RCC 7860 (cell line): ENCODE data around the gene CNTNAP2.

Experiments used
- DNase-seq: peaks from one replicate; pipeline ENCODE4 v3.0.0-alpha.2; 2015; ENCODE audit warnings: low spot score
- FAIRE-seq: peaks from 2 replicates; lab custom pipeline; 2012; peaks lifted over from hg19 to GRCh38; lab: Jason Lieb, UNC

Gene CNTNAP2

DNA sequence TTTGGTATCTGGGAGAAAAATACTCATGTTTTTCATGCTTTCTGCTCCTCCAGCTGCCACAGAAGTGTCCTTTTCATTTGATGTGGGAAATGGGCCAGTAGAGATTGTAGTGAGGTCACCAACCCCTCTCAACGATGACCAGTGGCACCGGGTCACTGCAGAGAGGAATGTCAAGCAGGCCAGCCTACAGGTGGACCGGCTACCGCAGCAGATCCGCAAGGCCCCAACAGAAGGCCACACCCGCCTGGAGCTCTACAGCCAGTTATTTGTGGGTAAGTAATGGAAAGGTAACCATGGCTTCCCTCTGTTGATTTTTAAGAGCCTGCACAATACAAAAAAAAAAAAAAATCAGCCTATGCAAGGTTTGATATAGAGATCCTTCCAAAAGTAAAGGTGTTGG, 2030.8 kb downstream of the CNTNAP2 start:
- FAIRE-seq (no peak), DNase-seq (no peak)

DNA sequence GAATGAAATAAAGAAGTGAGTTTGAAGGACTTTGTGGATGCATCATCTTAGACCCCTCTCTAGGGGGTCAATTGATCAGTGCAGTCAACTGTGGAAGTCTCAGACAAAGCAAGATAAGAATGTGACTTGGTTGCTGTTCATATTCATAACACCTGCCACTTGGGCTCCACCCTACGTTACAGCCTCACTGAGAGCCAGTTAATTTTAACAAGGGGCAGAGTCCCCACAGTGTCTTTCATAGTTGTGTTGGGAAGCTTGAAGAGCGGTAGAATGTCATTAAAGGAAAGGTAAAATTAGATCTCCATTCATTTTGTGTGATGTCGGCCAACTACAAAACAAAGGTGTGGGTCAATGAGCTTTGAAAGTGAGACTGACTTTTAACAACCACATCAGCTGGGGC, 2031.9 kb downstream of the CNTNAP2 start:
- no peak for FAIRE-seq
- no peak for DNase-seq

DNA sequence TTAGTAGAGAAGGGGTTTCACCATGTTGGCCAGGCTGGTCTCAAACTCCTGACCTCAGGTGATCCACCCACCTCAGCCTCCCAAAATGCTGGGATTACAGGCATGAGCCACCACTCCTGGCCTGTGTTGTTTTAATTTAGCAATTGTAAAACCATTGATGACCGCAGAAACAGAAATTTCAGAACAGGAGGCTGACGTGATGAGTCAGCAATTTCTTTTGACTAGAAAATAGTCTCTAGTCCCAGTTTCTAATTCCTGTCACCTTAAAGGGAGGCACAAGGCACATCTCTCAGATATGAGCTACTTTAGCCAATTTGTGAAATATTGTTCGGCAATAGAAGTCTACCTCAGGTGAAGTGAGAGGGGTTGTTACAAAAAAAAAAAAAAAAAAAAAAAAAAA, 2033.1 kb downstream of the CNTNAP2 start:
- FAIRE-seq (no peak), DNase-seq (no peak)

DNA sequence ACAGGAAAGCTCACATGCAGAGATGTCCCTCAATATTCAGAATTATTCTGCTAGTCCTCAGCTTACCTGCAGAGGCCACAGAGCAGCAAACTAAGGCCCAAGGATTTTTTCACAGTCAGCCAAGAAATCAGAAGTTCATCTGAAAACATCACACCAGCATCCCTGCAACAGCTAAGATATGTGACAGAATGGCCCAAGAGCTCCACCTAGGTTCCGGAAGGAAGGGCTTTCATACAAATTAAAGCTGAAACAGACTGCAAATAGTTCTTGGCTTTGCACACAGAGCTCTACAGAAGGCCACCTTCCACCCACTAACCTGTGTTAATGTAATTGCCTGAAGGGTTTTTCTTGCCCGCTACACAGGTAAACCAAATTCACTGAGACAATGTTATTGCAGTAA, 2035.2 kb downstream of the CNTNAP2 start:
- no peak for FAIRE-seq
- no peak for DNase-seq

DNA sequence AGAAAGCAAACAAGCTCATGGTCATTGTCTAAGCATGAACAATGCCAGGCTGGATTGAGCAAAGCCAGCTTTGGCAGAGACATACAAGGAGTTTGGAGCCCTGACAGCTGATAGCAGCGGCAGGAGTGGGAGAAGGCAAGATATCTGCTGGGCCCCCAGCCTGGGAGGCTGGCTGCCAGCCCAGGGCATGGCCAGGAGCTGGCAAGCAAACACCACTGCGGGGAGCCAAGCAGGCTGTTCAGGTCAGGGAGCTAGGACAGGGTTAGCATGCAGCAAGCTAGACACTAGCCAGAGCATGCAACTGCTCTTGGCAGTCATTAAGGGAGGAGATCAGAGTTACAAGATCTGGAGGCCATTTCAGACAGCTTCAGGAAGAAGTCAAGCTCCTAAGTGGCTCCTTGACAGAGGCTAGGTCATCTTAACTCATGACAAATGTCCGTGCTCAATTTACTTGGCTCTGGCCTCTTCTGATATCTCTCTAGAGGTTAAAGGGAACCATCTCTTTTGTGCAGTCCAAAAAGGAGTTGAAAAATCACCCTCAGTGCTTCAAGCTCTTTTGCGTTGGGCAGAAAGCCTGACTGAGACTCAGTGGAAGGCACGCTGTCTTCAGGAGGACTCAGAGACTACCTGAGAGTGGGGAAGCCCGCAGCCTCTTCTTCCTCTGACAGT, 2037.1 kb downstream of the CNTNAP2 start:
- FAIRE-seq (no peak), DNase-seq (no peak)

DNA sequence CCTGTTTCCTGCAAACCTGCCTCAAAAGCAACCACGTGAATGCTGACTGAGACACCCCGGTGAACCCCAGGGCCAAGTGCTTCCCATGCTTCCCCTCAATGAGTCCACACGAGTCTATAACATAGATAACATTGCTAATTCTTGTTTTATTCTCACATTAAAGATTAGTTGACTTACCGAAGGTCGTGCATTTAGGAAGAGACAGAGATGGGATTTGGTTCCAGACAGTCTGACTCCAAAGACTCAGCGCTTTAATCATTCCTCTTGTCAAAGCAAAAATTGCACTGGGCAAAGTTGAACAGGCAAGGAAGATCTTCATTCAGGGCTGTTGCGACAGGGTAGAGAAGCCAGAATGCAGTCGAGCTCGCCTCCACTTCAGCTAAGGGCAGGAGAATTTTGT, 2038.4 kb downstream of the CNTNAP2 start:
- DNase-seq = no peak
- FAIRE-seq = no peak

DNA sequence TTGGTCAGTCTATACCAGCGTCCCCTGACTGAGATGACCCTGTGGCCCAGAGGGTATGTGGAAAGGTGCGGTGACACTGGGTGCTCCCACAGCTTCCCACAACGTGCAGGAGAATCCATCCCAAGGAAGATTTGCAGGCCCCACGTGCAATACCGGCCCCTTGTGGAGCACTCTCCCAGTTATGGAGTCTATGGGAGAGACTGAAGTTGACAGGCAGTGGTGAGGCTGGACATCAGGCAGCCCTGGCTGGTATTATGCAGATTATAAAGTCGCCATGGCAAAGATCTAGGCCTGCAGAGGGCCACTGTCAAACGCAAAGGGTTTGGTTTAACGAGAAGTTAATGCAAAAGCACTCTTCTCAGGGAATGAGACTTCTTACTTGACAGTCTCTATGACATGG, 2039.2 kb downstream of the CNTNAP2 start:
- no peak for FAIRE-seq
- no peak for DNase-seq

DNA sequence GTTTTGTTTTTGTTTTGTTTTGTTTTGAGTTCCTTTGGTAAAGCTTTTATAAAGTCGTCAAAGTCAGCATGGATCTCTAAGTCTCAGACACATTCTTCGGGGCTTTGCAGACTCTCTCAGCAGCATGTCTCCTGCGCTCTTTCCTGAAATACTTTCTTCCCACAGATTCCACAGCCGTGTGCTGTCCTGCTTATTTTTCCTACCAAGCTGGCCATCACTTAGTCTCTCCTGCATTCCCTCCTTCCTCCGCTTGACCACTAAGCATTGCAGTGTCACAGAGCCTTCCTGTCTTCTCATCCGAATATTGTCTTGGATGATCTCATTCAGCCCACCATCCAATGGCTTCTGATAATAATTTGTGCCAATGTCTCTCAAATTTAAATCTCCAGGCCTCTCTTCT, 2039.6 kb downstream of the CNTNAP2 start:
- FAIRE-seq = no peak
- no peak for DNase-seq

DNA sequence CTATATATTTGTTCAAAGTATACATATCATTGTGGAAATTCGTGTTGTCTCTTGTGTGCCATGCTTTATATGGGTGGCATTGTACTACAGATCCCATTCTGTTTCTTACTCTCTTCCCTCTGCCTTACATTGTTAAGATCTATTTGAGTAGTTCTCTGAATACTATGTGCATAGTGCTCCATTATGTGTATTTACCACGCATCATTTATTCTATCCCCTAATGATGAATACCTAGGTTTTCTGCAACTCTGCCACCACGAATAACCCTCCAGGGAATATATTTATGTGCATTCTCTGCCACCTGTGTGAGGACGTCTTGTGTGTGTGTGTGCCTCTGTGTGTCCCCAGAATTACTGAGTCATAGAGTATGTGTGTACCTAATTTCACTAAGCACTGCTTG, 2042.7 kb downstream of the CNTNAP2 start:
- no peak for FAIRE-seq
- DNase-seq = no peak

DNA sequence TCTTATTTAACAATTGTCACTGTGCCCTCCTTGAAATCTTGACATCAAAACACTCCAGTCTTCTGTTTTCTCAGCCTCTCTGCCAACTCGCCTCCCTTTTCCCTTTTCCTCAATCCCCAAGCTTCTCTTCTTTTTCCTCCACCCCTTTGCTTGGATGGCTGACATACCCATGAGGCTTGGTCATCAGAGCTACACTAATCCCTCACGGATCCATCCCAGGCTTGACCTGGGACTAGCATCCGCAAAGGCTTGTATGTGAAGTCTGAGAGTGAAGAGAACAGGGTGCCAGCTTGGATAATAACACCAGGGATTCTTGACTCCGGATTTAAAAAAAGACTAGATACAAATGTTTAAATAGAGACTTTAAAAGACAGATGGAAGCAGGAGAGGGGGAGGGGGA, 2045.2 kb downstream of the CNTNAP2 start:
- FAIRE-seq (no peak), DNase-seq (no peak)

DNA sequence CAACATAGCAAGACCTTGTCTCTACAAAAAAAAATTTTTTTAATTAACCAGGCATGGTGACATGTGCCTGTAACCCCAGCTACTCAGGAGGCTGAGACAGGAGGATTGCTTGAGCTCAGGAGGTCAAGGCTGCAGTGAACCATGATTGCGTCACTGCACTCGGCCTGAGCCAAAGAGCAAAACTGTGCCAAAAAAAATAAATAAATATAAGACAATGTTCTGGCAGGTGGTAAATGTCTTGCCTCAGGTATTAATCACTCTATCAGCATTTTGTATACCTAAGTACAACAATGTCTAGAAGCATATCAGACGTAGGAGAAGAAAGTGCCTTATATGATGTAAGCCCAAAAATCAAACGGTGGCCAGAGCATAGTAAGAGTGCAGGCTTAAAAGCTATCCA, 2046.2 kb downstream of the CNTNAP2 start:
- no peak for DNase-seq
- no peak for FAIRE-seq

DNA sequence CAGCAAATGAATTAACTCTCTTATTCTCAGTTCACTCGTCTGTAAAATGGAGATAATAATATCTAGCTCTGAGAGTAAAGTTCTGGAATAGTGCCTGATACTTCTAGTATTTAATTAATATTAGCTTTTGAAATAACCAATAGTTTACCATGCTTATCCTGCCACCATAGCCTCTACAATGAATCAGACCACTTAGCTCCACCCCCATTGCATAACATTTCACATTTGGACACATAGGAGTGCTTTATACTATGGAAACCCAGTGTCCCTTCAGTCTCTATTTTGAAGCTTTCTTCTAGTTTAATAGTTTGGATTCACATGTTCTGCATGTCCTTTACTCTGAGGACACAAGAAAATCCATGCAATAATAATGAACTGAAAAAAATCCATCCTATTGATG, 2046.6 kb downstream of the CNTNAP2 start:
- no peak for FAIRE-seq

DNA sequence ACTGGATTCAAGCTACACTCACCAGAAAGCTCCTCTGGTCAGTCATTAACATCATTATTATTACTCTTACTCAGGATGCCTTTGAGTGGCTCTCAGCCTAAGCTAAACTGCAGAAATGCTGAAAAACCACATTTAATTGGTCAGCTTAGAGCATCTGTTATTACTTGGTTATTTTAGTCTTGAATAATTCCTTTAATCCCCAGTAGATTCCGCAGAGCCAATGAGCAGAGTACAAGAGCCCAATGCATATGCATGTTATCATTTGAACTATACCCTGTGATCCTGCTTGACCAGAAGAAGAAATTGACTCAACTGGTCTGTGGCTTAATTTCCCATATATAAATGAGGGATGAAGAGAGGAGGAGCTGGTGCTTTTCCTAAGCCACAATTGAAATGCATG, 2056.3 kb downstream of the CNTNAP2 start:
- no peak for FAIRE-seq

More for the DNA sequence above, 2046.6 kb downstream of the CNTNAP2 start:
- DNase-seq = no peak

DNA sequence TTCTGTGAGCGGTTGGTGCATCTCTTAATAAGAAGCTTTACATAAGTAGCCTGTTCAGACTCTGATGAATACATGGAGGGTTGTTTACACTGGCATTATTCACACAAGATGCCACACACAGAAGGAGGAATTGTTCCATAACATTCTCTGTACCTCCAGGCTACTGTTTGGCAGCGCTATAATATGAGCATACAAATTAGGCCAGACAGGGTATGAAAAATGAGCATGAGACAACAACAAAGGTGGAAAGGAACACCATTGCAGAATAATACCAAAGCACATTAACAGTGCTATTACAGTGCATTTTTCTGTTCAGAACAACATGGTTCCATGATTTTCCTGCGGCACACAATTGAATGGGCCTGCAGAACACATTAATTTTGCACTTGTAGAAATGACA, 2056.8 kb downstream of the CNTNAP2 start:
- FAIRE-seq (no peak), DNase-seq (no peak)

More for the DNA sequence above, 2056.3 kb downstream of the CNTNAP2 start:
- DNase-seq = no peak

DNA sequence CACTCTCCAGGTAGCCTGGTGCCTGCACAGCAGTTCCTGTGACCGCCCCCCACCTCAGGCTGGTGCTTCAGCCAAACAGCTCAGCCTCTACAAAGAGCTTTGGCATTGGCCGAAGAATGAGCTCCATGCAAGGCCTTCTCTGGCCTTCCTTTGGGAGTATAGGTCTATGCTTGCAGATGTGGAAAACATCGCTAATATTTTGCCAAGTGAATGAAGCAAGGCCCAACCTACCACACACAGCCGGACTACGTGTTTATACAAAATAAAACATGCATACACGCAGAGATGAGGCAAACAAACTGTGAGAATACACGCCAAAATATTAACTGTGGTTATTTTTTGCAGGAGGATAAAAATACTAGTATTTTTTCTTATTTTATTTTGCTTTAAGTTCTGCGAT, 2057.8 kb downstream of the CNTNAP2 start:
- no peak for FAIRE-seq
- DNase-seq = no peak

DNA sequence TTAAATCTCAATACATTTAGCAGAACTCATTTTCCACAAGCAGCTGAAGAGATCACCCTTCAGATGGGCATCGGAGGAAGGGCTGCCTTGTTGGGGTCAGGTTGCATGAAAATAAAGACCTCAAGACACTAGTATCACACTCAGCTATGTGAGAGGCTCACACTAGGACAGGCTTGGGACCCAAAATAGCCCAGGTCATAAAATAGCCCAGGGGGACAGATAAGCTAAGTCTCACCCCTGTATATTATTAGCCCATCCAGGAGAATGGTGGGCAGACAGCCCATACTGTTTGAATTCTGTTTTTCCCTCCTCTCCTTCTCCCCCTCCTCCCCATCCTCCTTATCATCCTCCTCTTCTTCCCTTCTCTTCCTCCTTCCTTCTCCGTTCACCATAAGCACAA, 2058.9 kb downstream of the CNTNAP2 start:
- DNase-seq (no peak), FAIRE-seq (no peak)

DNA sequence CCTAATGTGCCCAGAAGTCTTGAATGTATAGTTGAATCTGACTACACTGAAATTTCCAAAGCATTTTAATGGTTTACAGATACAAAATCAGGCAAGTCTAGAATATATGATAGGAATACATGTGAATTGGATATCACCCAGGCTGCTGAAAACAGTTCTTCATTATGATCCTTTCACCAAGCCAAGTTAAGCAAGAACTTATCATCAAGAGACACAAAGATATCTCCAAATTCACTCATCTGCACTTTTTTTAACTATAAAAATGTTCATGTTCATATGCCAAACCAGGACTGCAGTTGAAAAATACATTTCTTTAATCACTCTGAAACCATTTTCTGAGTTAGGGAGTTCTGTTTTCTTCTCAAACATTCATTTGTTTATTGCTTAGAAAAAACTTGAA, 2061.4 kb downstream of the CNTNAP2 start:
- DNase-seq = no peak
- FAIRE-seq = no peak

DNA sequence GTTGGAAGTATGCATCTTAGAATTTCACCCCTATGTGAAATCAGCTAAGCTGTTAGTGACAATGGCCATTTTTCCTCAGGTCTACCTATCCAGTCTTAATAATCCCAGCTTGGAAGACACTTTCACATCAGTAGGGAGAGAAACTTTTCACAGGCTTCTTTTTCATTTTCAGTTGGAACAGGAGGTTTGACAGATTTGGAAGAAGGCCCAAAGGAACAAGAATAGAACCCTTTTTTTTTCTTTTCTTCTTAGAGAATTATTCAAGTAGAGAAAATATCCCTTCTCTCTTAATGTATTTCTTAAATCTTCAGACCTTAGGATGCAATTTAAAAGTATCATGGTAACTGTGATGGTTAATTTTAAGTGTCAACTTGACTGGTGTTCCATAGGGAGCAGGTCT, 2063.5 kb downstream of the CNTNAP2 start:
- DNase-seq = no peak
- FAIRE-seq = no peak

DNA sequence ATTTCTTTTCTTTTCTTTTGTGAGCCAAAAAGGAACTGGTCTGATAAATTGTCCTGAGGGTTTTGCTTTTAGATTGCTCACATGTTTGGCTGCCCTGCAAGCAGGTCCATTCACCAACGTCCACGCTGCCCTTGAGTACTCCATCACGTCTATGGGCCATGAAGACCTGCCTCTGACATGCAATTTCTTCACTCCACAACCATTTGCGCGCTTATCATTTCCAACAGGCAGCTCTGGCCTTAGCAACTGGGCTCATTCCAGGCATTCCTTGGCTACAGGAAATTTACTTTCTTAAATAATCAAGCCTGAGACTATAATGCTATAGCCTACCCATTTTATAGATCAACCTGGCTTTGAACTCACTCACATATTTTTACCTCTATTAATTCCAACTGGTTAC, 2065.7 kb downstream of the CNTNAP2 start:
- no peak for FAIRE-seq
- no peak for DNase-seq

DNA sequence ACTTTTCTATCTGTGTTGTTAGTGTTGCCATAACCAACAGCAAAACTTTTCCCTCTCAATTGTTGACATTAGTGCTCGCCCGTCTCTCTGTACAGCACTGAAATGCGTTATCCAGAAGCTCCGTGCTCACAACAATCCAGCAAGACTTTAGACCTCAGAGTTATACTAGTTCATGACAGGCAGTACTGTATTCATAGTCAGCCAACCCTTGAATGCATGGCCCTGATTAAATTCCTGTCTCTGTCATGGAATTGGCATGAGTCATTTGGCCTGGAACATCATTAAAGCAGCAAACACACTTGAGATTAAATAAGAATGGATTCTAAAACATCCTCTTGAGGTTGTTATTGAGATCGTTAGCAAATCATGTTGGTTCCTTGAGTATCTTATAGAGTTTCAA, 2068.4 kb downstream of the CNTNAP2 start:
- no peak for FAIRE-seq
- DNase-seq = no peak

DNA sequence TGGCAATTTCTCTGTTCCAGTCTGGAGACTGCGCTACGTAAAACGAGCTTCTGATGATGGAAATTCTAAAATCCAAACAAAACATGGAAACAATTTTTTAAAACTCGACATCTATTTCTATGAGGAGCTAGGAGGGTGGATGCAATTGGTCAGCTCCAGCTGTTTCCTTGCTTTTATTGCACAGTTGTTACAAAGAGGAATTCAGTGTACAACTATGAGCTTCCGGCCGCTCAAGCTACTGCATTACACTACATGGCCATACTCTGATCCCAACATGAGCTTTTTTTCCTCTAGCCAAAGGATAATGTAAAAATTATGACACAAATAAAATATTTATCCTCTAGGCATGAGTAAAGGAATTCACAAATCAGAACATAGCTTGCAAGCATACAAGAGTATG, 2070.9 kb downstream of the CNTNAP2 start:
- FAIRE-seq (no peak), DNase-seq (no peak)

DNA sequence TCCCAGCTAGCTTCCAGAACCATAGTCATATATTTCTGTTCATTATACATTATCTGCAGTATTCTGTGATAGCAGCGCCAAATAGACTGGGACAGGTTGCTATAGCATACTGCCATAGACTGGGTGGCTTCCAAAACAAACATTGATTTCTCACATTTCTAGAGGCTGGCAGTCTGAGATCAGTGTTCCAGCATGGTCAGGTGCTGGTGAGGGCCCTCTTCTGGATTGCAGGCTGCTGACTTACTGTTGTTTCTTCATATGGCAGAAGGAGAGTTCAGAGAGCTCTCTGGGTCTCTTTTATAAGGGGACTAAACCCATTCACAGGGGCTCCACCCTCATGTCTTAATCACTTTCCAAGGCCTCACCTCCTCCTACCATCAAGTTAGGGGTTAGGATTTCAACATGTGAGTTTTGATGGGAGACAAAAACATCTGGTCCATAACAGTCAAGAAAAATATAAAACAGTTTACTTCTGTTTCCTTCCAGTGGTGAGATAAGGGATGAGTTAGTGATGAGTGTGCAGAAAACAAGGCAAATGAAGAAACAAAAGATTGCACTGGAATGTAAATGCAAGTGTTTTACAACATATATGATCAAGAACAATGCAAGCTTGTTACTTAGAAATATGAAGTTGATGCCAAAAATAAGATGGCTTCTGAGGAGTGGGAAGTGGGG, 2074.9 kb downstream of the CNTNAP2 start:
- FAIRE-seq = no peak

DNA sequence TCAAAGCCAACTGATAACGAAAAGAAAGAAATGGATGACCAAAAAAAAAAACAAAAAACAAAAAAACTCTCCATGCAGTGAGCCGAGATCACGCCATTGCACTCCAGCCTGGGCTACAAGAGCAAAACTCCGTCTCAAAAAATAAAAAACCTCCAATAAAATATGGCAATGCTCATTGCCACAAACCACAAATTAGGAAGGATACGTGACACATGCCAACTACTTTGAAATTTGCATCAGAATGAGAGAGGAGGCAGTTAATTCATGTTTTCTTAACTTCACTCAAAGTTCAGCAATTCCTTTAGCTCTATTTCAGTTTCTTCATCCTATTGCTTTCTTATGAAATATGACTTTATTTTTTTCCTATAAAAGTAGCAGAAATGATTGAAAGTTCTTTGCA, 2075.9 kb downstream of the CNTNAP2 start:
- no peak for DNase-seq
- no peak for FAIRE-seq

More for the DNA sequence above, 2074.9 kb downstream of the CNTNAP2 start:
- no peak for DNase-seq
